H1 (cell line): ENCODE measurements around the gene LSR.

Experiments used
- CHD1 ChIP-seq: IDR thresholded peaks from 2 replicates; pipeline ENCODE4 v1.6.1; 2012; ENCODE audit warnings: low read depth, low read length, improper control_type of control experiment
- EP300 ChIP-seq, 2 experiments: IDR thresholded peaks; 1 replicate in 1 of 2; 2 replicates in 1 of 2; pipeline ENCODE4 v1.6.1; 2011 to 2012; ENCODE audit warnings: low read depth in 2 of 2, low read length in 2 of 2, mild to moderate bottlenecking in 2 of 2, borderline replicate concordance in 1 of 2, inconsistent platforms in 1 of 2, moderate library complexity in 1 of 2
- GTF2F1 ChIP-seq: IDR thresholded peaks from 2 replicates; pipeline ENCODE4 v1.6.1; 2012; ENCODE audit warnings: low read depth, low read length, improper control_type of control experiment, borderline replicate concordance
- JUN ChIP-seq: IDR thresholded peaks from 2 replicates; pipeline ENCODE4 v1.6.1; 2011; ENCODE audit warnings: low read depth, mild to moderate bottlenecking, improper control_type of control experiment, low read length
- KDM1A ChIP-seq: fragments of 200-600, 300-600 bp; sonication (generic); IDR thresholded peaks from 2 replicates; pipeline ENCODE4 v1.7.1; 2016; ENCODE audit warnings: mild to moderate bottlenecking, low read length, borderline replicate concordance
- POLR2A ChIP-seq, 2 experiments: IDR thresholded peaks; 1 replicate in 1 of 2; 2 replicates in 1 of 2; pipeline ENCODE4 v1.6.1; 2011; ENCODE audit warnings: low read depth in 2 of 2, low read length in 2 of 2, mild to moderate bottlenecking in 2 of 2; ENCODE audit errors: control extremely low read depth in 1 of 2
- SIN3A ChIP-seq, 2 experiments: IDR thresholded peaks in 1 of 2; conservative IDR thresholded peaks in 1 of 2; 2 replicates each; pipeline ENCODE4 v1.6.1; 2011 to 2012; ENCODE audit warnings: low read length in 2 of 2, improper control_type of control experiment in 1 of 2, low read depth in 1 of 2, mild to moderate bottlenecking in 1 of 2
- TF ChIP-seq, protein P1 (sequence below): IDR thresholded peaks from 2 replicates; pipeline ENCODE4 v1.6.1; 2011; ENCODE audit warnings: low read length, improper control_type of control experiment
- TF ChIP-seq, protein P2 (sequence below), 3 experiments: IDR thresholded peaks; 1 replicate in 2 of 3; 2 replicates in 1 of 3; pipeline versions ENCODE4 v1.5.1 to v1.6.1; 2011; ENCODE audit warnings: low read length in 3 of 3, mild to moderate bottlenecking in 3 of 3, inconsistent platforms in 2 of 3, low read depth in 1 of 3, moderate library complexity in 1 of 3; ENCODE audit not compliant: insufficient read depth in 1 of 3; ENCODE audit errors: control extremely low read depth in 1 of 3
- TF ChIP-seq, protein P3 (sequence below): IDR thresholded peaks from 2 replicates; pipeline ENCODE4 v1.6.1; 2012; ENCODE audit warnings: low read length, inconsistent platforms

DNA sequence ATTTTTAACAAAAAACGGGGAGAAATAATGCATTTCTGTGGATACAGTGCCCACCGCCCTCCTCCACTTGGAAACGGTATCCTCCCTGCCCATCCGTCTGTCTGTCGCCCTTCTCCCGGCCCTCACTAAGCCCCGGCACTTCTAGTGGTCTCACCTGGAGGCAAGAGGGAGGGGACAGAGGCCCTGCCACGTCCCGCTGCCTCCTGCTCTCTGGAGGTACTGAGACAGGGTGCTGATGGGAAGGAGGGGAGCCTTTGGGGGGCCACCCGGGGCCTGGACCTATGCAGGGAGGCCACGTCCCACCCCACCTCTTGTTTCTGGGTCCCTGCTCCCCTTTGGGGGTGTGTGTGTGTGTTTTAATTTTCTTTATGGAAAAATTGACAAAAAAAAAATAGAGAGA, 30.6 kb downstream of the LSR start:
- TF ChIP-seq GTF2F1 (no peak), CHD1 (no peak), POLR2A (IDR thresholded peaks at IDR 0.05; ENCODE audit: control extremely low read depth in 1 of 2, low read depth in 2 of 2, low read length in 2 of 2) (no peak), EP300 (IDR thresholded peaks at IDR 0.05; ENCODE audit: borderline replicate concordance in 1 of 2, low read depth in 2 of 2, low read length in 2 of 2) (no peak), JUN (no peak), SIN3A (conservative IDR thresholded peaks at IDR 0.05 in 1 of 2, IDR thresholded peaks at IDR 0.05 in 1 of 2; ENCODE audit: low read depth in 1 of 2, low read length in 2 of 2) (no peak), KDM1A (no peak)
- TF ChIP-seq, protein P1, sequence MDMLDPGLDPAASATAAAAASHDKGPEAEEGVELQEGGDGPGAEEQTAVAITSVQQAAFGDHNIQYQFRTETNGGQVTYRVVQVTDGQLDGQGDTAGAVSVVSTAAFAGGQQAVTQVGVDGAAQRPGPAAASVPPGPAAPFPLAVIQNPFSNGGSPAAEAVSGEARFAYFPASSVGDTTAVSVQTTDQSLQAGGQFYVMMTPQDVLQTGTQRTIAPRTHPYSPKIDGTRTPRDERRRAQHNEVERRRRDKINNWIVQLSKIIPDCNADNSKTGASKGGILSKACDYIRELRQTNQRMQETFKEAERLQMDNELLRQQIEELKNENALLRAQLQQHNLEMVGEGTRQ = no peak
- TF ChIP-seq, protein P2, sequence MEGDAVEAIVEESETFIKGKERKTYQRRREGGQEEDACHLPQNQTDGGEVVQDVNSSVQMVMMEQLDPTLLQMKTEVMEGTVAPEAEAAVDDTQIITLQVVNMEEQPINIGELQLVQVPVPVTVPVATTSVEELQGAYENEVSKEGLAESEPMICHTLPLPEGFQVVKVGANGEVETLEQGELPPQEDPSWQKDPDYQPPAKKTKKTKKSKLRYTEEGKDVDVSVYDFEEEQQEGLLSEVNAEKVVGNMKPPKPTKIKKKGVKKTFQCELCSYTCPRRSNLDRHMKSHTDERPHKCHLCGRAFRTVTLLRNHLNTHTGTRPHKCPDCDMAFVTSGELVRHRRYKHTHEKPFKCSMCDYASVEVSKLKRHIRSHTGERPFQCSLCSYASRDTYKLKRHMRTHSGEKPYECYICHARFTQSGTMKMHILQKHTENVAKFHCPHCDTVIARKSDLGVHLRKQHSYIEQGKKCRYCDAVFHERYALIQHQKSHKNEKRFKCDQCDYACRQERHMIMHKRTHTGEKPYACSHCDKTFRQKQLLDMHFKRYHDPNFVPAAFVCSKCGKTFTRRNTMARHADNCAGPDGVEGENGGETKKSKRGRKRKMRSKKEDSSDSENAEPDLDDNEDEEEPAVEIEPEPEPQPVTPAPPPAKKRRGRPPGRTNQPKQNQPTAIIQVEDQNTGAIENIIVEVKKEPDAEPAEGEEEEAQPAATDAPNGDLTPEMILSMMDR (IDR thresholded peaks at IDR 0.05; ENCODE audit: control extremely low read depth in 1 of 3, insufficient read depth in 1 of 3, low read depth in 1 of 3, low read length in 3 of 3) = no peak
- TF ChIP-seq, protein P3, sequence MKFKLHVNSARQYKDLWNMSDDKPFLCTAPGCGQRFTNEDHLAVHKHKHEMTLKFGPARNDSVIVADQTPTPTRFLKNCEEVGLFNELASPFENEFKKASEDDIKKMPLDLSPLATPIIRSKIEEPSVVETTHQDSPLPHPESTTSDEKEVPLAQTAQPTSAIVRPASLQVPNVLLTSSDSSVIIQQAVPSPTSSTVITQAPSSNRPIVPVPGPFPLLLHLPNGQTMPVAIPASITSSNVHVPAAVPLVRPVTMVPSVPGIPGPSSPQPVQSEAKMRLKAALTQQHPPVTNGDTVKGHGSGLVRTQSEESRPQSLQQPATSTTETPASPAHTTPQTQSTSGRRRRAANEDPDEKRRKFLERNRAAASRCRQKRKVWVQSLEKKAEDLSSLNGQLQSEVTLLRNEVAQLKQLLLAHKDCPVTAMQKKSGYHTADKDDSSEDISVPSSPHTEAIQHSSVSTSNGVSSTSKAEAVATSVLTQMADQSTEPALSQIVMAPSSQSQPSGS = no peak
